Endothelial cell of umbilical vein (primary cell): ENCODE results near the gene LMTK2. TPM values are rescaled to one million over a fixed set of nuclear protein-coding genes. Genes with fewer than 3 reads are reported as not detected.

Experiments
- BruUV-seq: library from RNA; stranded (reverse); fragments of 400-500 nt; replicated peaks from 2 replicates; lab custom pipeline; 2021; lab: Mats Ljungman, UMichigan
- CTCF ChIA-PET: fragments of 300-600, 350-600 bp; sonication (Branson Sonifier 250); formaldehyde crosslinking; loops from one replicate; lab custom pipeline; 2021; ENCODE audit warnings: antibody characterized with exemption, inconsistent platforms; lab: Charles Lee
- POLR2A ChIA-PET: fragments of 300-600, 350-600 bp; sonication (Branson Sonifier 250); formaldehyde crosslinking; loops from one replicate; lab custom pipeline; 2021; ENCODE audit warnings: antibody characterized with exemption, inconsistent platforms; lab: Charles Lee
- DNase-seq: peaks from one replicate; pipeline ENCODE4 v3.0.0-alpha.2; 2011; ENCODE audit warnings: low read depth, low spot score
- FAIRE-seq: peaks from 2 replicates; lab custom pipeline; 2011; peaks lifted over from hg19 to GRCh38; lab: Jason Lieb, UNC
- H2AFZ ChIP-seq: 2 replicates; pipeline ENCODE4 v1.6.0; 2012; ENCODE audit warnings: low read depth, low read length, control low read depth, inconsistent platforms
- H3K27ac ChIP-seq: 2 replicates; pipeline ENCODE4 v1.5.1; 2011; ENCODE audit warnings: low read depth, mild to moderate bottlenecking, control low read depth, low read length, moderate library complexity; ENCODE audit not compliant: insufficient read depth
- H3K27me3 ChIP-seq, 2 experiments: 2 replicates each; pipeline versions ENCODE4 v1.6.0 to v1.6.1; 2011; ENCODE audit warnings: low read length in 2 of 2, mixed read lengths in 1 of 2; ENCODE audit not compliant: control insufficient read depth in 2 of 2, insufficient read depth in 2 of 2
- H3K36me3 ChIP-seq, 2 experiments: 2 replicates in 1 of 2; 3 replicates in 1 of 2; pipeline ENCODE4 v1.5.1; 2011; ENCODE audit warnings: low read length in 2 of 2, mild to moderate bottlenecking in 1 of 2, moderate library complexity in 1 of 2; ENCODE audit not compliant: control insufficient read depth in 2 of 2, insufficient read depth in 2 of 2; ENCODE audit errors: extremely low read depth in 1 of 2
- H3K4me1 ChIP-seq: 3 replicates; pipeline ENCODE4 v1.5.1; 2011; ENCODE audit warnings: mild to moderate bottlenecking, low read length; ENCODE audit not compliant: control insufficient read depth, insufficient read depth; ENCODE audit errors: extremely low read depth
- H3K4me2 ChIP-seq: 2 replicates; pipeline ENCODE4 v1.6.1; 2011; ENCODE audit warnings: low read length, control low read depth, mixed read lengths; ENCODE audit not compliant: insufficient read depth
- H3K4me3 ChIP-seq, 3 experiments: fragments of 200-600 bp in 1 of 3; sonication (generic), shearing (Covaris generic) in 1 of 3; replicated peaks in 1 of 3; 2 replicates each; pipeline ENCODE4 v1.5.1; 2011 to 2016; ENCODE audit warnings: control low read depth in 3 of 3, low read length in 3 of 3, mild to moderate bottlenecking in 2 of 3, inconsistent platforms in 1 of 3, low read depth in 1 of 3, moderate library complexity in 1 of 3; ENCODE audit not compliant: insufficient read depth in 1 of 3
- H3K79me2 ChIP-seq: 2 replicates; pipeline ENCODE4 v1.6.0; 2012; ENCODE audit warnings: low read length, inconsistent platforms; ENCODE audit not compliant: control insufficient read depth, insufficient read depth
- H3K9ac ChIP-seq: replicated peaks from 2 replicates; pipeline ENCODE3; 2011; ENCODE audit warnings: low read length, control low read depth; ENCODE audit not compliant: insufficient read depth; ENCODE audit errors: extremely low read depth
- H3K9me1 ChIP-seq: replicated peaks from 3 replicates; pipeline ENCODE4 v1.6.0; 2011; ENCODE audit warnings: mild to moderate bottlenecking, low read length; ENCODE audit not compliant: control insufficient read depth, insufficient read depth; ENCODE audit errors: extremely low read depth
- H3K9me3 ChIP-seq: replicated peaks from 2 replicates; pipeline ENCODE4 v1.5.1; 2012; ENCODE audit warnings: low read length, inconsistent platforms; ENCODE audit not compliant: control insufficient read depth, insufficient read depth
- H4K20me1 ChIP-seq: replicated peaks from 2 replicates; pipeline ENCODE3; 2011; ENCODE audit warnings: mild to moderate bottlenecking, low read length; ENCODE audit not compliant: control insufficient read depth, insufficient read depth; ENCODE audit errors: extremely low read depth
- CTCF ChIP-seq, 2 donors: IDR thresholded peaks; 1 replicate in 1 of 2; 2 replicates in 1 of 2; pipeline ENCODE4 v1.5.1; 2011; ENCODE audit warnings: low read length in 2 of 2, mild to moderate bottlenecking in 2 of 2, moderate library complexity in 2 of 2, control low read depth in 1 of 2, inconsistent platforms in 1 of 2, low read depth in 1 of 2; ENCODE audit not compliant: insufficient read depth in 1 of 2; ENCODE audit errors: extremely low read depth in 1 of 2
- EZH2 ChIP-seq: IDR thresholded peaks from 2 replicates; pipeline ENCODE4 v1.6.1; 2012; ENCODE audit warnings: borderline replicate concordance, low read depth, mild to moderate bottlenecking, moderate library complexity, low read length, inconsistent platforms; ENCODE audit not compliant: severe bottlenecking
- FOS ChIP-seq: IDR thresholded peaks from 2 replicates; pipeline ENCODE4 v1.6.1; 2011; ENCODE audit warnings: mild to moderate bottlenecking, low read length, moderate library complexity, borderline replicate concordance; ENCODE audit not compliant: insufficient read depth
- GATA2 ChIP-seq: IDR thresholded peaks from 2 replicates; pipeline ENCODE4 v1.7.0; 2011; ENCODE audit warnings: low read depth, mild to moderate bottlenecking, moderate library complexity, mixed read lengths, low read length; ENCODE audit not compliant: insufficient read length, insufficient read depth
- JUN ChIP-seq: IDR thresholded peaks from 2 replicates; pipeline ENCODE4 v1.6.1; 2011; ENCODE audit warnings: borderline replicate concordance, low read depth; ENCODE audit not compliant: insufficient read length, insufficient read depth
- MAX ChIP-seq: IDR thresholded peaks from 2 replicates; pipeline ENCODE4 v1.6.1; 2011; ENCODE audit not compliant: insufficient read depth, insufficient read length
- MYC ChIP-seq: IDR thresholded peaks from one replicate; pipeline ENCODE4 v1.6.1; 2011; ENCODE audit warnings: mild to moderate bottlenecking, low read depth, low read length
- POLR2A ChIP-seq: IDR thresholded peaks from 2 replicates; pipeline ENCODE4 v1.6.1; 2012; ENCODE audit warnings: low read depth, mild to moderate bottlenecking, control low read depth, low read length
- POLR2AphosphoS5 ChIP-seq: IDR thresholded peaks from 2 replicates; pipeline ENCODE4 v1.6.1; 2012; ENCODE audit warnings: low read depth, mild to moderate bottlenecking, control low read depth, low read length, moderate library complexity; ENCODE audit not compliant: insufficient read depth
- dilution Hi-C: fragments of 300-500 bp; cut with MboI; formaldehyde crosslinking; loops from one replicate; pipeline ENCODE4 v1.15.0; 2019; ENCODE audit warnings: low sequenced_read_pairs; ENCODE audit not compliant: extremely low pct_ligation_motif_present
- intact Hi-C: fragments of 100-400 bp; cut with micrococcal nuclease; formaldehyde crosslinking; loops from one replicate; pipeline ENCODE4 v1.10.0; 2022
- polyA plus RNA-seq, 4 experiments: library from polyadenylated mRNA; depleted of rRNA in 3 of 4; stranded (reverse) in 3 of 4; unstranded in 1 of 4; fragments of >200 nt; gene quantifications; 2 replicates each; pipeline versions ENCODE4 v1.2.1 to v1.2.3, GENCODE V29; 2011 to 2012; ENCODE audit warnings: missing spikeins in 1 of 4
- total RNA-seq: library from RNA; stranded (reverse); gene quantifications from 2 replicates; pipeline ENCODE4 v1.2.3, GENCODE V29; 2021

Gene LMTK2
- total and polyA plus RNA-seq, 2 donors (not counting 3 experiments of a cell fraction or from before 2014, with no cell fraction given): 5.9 to 13.8 TPM

- H3K4me1 ChIP-seq: no peaks in the 10 kb centered on the region
- TF ChIP-seq POLR2AphosphoS5 (no peak), CTCF (IDR thresholded peaks at IDR 0.05; ENCODE audit: extremely low read depth in 1 of 2, insufficient read depth in 1 of 2, low read depth in 1 of 2, low read length in 2 of 2) (no peak), POLR2A (no peak), MAX (no peak), MYC (no peak), EZH2 (no peak), JUN (no peak), GATA2 (no peak), FOS (no peak)
- no peak overlapping the region for H3K4me3 ChIP-seq
- H4K20me1 ChIP-seq: no peaks in the 10 kb centered on the region
- no peak overlapping the region for H3K4me2 ChIP-seq
- no peak overlapping the region for H3K27ac ChIP-seq
- H3K9me3 ChIP-seq: no peaks in the 10 kb centered on the region
- H3K9me1 ChIP-seq: no peaks in the 10 kb centered on the region
- H3K36me3 ChIP-seq: no peaks in the 10 kb centered on the region
- dilution Hi-C loops: no loop called here
- no peak overlapping the region for H2AFZ ChIP-seq
- BruUV-seq: no TSS peak
- FAIRE-seq (no peak), DNase-seq (no peak)
- H3K27me3 ChIP-seq: peaks cover 0 to 3% of the 10 kb centered on the region in 2 experiments
- ChIA-PET POLR2A (no interaction called here), CTCF (no interaction called here)
- H3K9ac ChIP-seq: no peak overlapping the region
- no peaks in the 10 kb centered on the region for H3K79me2 ChIP-seq
- intact Hi-C loops: no loop called here
These were observed 15.1 kb upstream of the LMTK2 start for GRCh38 chr7:98091523-98091922.
